Measurements from ENCODE around the gene AATF.

AATF gene

DNA sequence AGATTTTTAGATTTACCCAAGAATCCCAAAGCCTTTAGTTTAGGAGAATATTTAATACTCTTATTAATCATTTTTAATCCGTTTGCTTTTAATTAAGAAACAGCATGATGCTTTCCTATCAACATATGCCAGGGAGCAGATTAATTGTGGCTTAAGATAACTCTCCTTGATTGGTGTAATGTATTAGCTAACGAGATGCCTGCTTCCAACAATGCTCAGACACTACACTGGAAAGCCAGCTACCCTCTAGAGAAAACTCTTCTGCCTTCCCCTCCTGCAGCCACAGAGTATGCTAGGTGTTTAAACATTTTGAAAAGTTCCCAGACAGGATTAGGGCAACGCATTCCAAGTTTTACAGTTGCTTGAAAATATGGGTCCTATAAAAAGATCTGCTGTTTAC, 142.2 kb downstream of the AATF start:
- in situ Hi-C loops (cut with MboI; ENCODE audit: low pct_unique_long_range_greater_than_20kb, low sequenced_read_pairs, unreplicated experiment) = no loop called here
- DNase-seq (ENCODE audit: low spot score) = no peak
- TF ChIP-seq, protein P1, sequence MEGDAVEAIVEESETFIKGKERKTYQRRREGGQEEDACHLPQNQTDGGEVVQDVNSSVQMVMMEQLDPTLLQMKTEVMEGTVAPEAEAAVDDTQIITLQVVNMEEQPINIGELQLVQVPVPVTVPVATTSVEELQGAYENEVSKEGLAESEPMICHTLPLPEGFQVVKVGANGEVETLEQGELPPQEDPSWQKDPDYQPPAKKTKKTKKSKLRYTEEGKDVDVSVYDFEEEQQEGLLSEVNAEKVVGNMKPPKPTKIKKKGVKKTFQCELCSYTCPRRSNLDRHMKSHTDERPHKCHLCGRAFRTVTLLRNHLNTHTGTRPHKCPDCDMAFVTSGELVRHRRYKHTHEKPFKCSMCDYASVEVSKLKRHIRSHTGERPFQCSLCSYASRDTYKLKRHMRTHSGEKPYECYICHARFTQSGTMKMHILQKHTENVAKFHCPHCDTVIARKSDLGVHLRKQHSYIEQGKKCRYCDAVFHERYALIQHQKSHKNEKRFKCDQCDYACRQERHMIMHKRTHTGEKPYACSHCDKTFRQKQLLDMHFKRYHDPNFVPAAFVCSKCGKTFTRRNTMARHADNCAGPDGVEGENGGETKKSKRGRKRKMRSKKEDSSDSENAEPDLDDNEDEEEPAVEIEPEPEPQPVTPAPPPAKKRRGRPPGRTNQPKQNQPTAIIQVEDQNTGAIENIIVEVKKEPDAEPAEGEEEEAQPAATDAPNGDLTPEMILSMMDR (IDR thresholded peaks at IDR 0.05; ENCODE audit: extremely low read depth, insufficient read depth, missing control alignments) = no peak

DNA sequence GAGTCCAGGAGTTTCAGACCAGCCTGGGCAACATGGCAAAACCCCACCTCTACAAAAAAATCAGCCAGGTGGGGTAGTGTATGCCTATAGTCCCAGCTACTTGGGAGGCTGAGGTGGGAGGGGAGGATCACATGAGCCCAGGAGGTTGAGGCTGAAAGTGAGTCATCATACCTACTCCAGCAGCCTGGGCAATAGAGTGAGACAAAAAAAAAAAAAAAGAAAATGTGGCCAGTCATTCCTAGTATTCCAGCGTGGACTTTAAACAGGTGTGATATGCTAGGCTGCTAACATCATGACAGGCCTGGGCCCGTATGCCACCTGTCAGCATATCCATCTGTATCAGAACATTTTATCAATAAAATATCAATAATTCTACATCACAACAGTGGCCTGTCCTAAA, 143.3 kb downstream of the AATF start:
- no peak for DNase-seq (ENCODE audit: low spot score)
- in situ Hi-C loops (cut with MboI; ENCODE audit: low pct_unique_long_range_greater_than_20kb, low sequenced_read_pairs, unreplicated experiment) = no loop called here
- TF ChIP-seq, protein P1 (IDR thresholded peaks at IDR 0.05; ENCODE audit: extremely low read depth, insufficient read depth, missing control alignments) = no peak

DNA sequence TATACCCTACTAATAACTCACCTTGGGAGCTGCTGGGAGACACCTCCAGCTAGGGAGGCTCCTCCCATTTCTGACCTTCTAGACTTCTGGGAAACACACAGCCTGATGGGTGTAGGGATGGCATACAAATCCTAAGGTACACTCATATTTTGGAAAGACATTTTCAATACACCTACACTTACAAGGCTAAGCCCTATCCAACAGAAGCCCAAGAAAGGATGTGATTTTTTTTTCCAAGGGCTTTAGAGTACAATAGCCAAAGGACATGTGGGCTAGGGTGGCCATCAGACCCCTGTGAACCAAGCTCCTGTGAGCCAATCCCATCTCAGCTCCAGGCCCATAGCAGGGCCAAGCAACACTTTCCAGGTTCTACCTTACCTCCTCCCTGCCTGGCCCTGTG, 143.9 kb downstream of the AATF start:
- in situ Hi-C loops (cut with MboI; ENCODE audit: low pct_unique_long_range_greater_than_20kb, low sequenced_read_pairs, unreplicated experiment) = no loop called here
- DNase-seq (ENCODE audit: low spot score) = no peak
- TF ChIP-seq, protein P1 (IDR thresholded peaks at IDR 0.05; ENCODE audit: extremely low read depth, insufficient read depth, missing control alignments) = no peak

DNA sequence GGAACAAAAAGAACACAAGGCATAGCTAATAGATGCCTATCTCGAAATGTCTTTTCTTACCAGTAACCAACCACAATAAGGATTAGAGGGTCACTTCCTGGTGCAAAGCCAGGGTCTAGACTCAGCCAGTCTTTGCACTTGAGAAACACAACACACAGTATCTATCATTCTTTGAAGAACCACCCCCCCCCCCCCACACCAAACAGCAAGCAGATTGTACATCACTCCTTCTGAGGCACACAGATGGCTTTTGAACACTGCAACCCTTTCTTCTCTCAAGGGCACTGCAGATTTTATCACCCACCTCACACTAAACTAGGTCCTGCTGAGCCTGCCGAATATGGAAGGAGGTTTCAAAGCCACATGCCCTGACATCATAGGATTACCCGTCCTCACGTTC, 145.6 kb downstream of the AATF start:
- TF ChIP-seq, protein P1 (IDR thresholded peaks at IDR 0.05; ENCODE audit: extremely low read depth, insufficient read depth, missing control alignments) = no peak
- in situ Hi-C loops (cut with MboI; ENCODE audit: low pct_unique_long_range_greater_than_20kb, low sequenced_read_pairs, unreplicated experiment) = no loop called here
- DNase-seq (ENCODE audit: low spot score) = no peak

DNA sequence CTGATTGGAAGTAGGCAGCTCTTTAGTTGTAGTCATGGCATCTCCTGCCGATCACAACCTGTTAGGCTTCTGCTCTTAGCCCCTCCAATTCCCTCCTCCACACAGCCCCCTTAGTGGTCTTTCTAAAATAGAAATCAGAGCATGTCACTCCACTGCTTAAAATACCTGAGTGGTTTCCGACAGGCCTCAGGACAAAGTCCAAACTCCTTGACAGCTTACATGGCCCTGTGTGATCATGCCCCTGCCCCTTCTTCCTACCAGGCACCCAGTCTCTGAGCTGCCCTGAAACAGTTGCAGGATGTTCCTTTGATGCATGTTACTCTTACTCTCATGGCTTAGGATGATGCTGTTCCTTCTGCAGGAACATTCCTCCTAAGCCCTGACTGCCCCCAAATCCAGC, 147.3 kb downstream of the AATF start:
- in situ Hi-C loops (cut with MboI; ENCODE audit: low pct_unique_long_range_greater_than_20kb, low sequenced_read_pairs, unreplicated experiment) = no loop called here
- DNase-seq (ENCODE audit: low spot score) = no peak
- TF ChIP-seq, protein P1 (IDR thresholded peaks at IDR 0.05; ENCODE audit: extremely low read depth, insufficient read depth, missing control alignments) = no peak

DNA sequence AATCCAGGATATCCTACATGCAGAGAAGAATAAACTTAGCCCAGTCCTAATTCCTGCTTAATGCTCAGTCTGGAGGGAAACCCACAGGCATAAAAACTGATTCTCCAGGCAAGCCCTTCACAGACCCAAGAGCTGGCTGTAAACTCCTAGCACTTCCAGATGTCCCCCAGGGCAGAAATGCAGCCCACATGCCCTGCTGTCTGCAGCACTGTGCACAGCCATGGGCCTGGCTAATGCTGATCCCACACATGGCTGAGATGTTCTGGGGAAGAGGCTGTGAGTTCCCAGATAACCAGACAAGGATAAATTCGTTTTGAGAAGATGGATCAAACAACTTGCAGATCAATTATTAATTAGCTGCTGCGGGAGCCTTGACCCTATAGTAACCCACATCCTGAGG, 148.4 kb downstream of the AATF start:
- TF ChIP-seq, protein P1 (IDR thresholded peaks at IDR 0.05; ENCODE audit: extremely low read depth, insufficient read depth, missing control alignments) = no peak
- in situ Hi-C loops (cut with MboI; ENCODE audit: low pct_unique_long_range_greater_than_20kb, low sequenced_read_pairs, unreplicated experiment) = no loop called here
- DNase-seq (ENCODE audit: low spot score) = no peak

DNA sequence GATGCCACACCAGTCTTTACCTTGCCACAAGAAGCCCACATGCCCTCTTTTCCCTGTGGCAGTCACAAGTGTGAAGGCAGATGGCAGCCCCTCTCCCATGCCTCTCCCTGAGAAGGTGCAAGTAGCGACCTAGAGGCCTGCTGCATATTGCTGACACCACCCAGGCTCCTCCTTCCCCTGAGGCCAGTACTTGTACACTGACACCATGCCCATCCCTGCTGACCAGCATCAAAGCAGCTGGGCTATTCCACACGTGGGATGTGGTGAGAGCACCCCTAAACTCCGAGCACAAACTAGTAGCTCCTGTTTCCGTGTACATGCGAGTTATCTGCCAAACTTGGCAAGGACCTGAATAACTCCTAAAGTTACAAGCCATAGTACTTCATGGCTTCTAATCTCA, 149.4 kb downstream of the AATF start:
- in situ Hi-C loops (cut with MboI; ENCODE audit: low pct_unique_long_range_greater_than_20kb, low sequenced_read_pairs, unreplicated experiment) = no loop called here
- TF ChIP-seq, protein P1 (IDR thresholded peaks at IDR 0.05; ENCODE audit: extremely low read depth, insufficient read depth, missing control alignments) = no peak
- DNase-seq (ENCODE audit: low spot score) = no peak

Measured in GM13977 (cell line).